ENCODE measurements around the gene CADM1.

The CADM1 gene

DNA sequence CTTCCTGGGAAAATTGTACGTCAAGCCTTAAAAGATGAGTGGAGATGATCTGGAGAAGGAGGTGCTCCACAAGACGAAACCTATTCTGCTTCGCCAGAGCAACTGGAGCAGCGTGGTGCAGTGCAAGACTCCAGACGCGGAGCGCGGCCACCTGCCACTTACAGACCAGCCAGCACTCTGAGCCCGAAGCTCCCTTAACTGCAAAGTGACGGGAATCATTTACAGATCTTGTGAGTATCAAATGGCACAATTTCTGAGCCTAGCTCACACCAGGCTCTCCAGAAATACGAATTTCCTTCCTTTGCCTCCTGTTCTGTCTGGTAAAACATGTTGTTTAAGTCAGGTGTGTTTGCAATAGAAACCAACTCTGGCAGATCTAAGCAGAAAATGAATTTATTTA is 369.3 kb downstream of the CADM1 start:
- Histone ChIP-seq H3K27ac (ENCODE audit: low read depth, low read length) (no peak overlapping the region), H3K27me3 (ENCODE audit: control insufficient read depth, insufficient read depth, low read length) (no peaks in the 10 kb centered on the region), H3K9ac (ENCODE audit: low read depth, low read length) (no peak overlapping the region), H3K9me3 (ENCODE audit: control insufficient read depth, insufficient read depth, low read length) (no peaks in the 10 kb centered on the region), H3K4me1 (ENCODE audit: control insufficient read depth, insufficient read depth, low read length) (no peaks in the 10 kb centered on the region), H3K4me3 (ENCODE audit: low read depth, low read length) (no peak overlapping the region), H3K36me3 (ENCODE audit: control insufficient read depth, insufficient read depth, low read length) (no peaks in the 10 kb centered on the region)

DNA sequence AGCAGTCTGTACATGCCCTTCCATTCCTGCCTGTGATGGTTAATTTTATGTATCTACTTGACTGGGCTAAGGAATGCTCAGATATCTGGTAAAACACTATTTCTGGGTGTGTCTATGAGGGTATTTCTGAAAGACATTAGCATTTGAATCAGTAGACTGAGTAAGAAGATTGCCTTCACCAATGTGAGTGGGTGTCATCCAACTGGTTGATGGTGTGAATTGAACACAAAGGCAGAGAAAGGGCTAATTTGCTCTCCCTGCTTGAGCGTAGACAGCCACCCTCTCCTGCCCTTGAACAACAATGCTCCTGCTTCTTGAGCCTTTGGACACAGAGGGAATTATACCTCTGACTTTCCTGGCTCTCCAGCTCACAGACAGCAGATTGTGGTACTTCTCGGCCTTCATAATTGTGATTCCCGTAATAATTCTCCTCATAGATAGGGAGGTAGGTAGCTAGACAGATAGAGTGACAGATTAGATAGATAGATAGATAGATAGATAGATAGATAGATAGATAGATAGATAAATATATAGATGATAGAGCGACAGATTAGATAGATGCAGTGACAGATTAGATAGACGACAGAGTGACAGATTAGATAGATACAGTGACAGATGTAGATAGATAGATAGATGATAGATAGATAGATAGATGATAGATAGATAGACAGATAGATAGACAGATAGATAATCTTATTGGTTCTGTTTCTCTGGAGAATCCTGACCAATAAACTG is 370.6 kb downstream of the CADM1 start:
- Histone ChIP-seq H3K4me1 (ENCODE audit: control insufficient read depth, insufficient read depth, low read length) (no peaks in the 10 kb centered on the region), H3K27ac (ENCODE audit: low read depth, low read length) (no peak overlapping the region), H3K27me3 (ENCODE audit: control insufficient read depth, insufficient read depth, low read length) (no peaks in the 10 kb centered on the region), H3K4me3 (ENCODE audit: low read depth, low read length) (no peak overlapping the region), H3K9me3 (ENCODE audit: control insufficient read depth, insufficient read depth, low read length) (no peaks in the 10 kb centered on the region), H3K9ac (ENCODE audit: low read depth, low read length) (no peak overlapping the region), H3K36me3 (ENCODE audit: control insufficient read depth, insufficient read depth, low read length) (no peaks in the 10 kb centered on the region)

DNA sequence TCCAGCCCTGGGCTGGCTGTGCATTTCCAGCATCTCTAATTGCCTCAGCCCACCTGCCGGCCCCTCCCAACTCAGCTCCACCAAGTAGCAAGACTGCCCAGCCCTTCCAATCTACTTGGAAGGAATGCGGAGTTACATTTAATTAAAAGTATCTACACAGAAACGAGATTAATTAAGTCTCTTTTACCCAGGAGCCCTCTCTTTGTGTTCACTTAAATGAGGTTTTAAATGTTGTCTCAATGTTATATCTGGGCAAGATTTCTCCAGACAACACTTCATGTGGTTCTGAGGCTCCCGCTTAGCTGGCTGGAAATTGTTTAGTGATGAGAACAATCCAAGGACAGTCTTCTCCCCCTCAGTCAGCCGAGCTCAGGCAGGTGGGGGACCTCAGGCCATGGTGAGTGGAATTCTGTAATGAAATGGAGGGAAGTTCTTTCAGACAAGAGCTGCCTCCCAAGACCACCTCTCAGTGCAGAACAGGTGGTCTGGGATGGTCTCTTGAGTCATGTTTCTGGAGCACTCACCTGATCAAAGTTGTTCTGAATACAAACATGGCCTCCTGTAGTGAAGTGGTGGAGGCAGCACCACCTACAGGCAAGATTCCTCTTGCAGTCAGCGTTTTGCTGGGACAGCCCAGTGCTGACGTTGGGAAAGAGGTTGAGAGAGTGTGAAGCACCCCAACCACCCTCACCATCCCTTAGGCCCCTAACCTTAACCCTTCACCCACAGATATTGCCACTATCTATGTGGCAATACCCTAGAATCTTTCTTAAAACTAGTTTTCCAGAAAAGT is 371.6 kb downstream of the CADM1 start:
- H3K9ac ChIP-seq (ENCODE audit: low read depth, low read length), result no peak overlapping the region
- no peak overlapping the region for H3K27ac ChIP-seq (ENCODE audit: low read depth, low read length)
- H3K4me1 ChIP-seq (ENCODE audit: control insufficient read depth, insufficient read depth, low read length), result no peaks in the 10 kb centered on the region
- H3K36me3 ChIP-seq (ENCODE audit: control insufficient read depth, insufficient read depth, low read length), result no peaks in the 10 kb centered on the region
- no peak overlapping the region for H3K4me3 ChIP-seq (ENCODE audit: low read depth, low read length)
- H3K9me3 ChIP-seq (ENCODE audit: control insufficient read depth, insufficient read depth, low read length), result no peaks in the 10 kb centered on the region
- H3K27me3 ChIP-seq (ENCODE audit: control insufficient read depth, insufficient read depth, low read length), result no peaks in the 10 kb centered on the region

DNA sequence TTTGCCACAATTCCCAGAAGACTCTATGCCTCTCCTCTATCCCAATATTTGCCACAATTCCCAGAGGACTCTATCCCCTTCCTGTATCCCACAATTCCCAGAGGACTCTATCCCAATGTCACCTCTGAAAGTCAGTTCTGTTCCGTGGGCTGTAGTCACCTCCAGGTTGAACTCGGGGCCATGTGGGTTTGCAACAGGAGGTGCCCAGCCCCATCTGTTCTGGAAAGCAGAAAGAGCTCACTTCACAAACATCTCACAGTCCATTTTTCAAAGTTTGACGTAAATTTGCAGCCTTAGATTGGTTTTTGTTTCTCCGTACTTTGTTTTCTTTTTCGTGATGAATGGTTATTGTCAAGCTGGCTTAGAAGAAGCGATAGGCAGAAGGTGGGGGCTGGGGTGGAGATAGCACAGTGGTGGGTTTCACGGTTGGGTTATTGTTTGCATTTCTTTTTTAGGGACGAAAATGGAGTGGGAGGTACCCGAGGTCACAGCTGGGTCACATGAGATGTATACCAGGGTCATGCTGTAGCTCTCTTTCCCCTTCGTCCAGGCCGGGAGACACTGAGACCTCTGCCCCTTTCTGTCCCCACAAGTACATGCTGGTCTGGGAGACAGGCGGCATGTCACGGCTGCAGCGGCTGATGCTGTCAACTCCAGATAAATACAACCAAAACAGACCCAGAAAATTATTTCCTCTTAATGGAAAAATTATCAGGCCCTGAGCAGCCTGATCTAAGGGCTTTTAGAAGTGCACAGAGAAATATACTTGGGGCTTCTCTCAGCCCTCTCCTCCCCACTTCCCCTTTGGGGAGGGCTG is 374.5 kb downstream of the CADM1 start:
- H3K9ac ChIP-seq (ENCODE audit: low read depth, low read length), result no peak overlapping the region
- H3K27ac ChIP-seq (ENCODE audit: low read depth, low read length), result no peak overlapping the region
- no peak overlapping the region for H3K4me3 ChIP-seq (ENCODE audit: low read depth, low read length)
- no peaks in the 10 kb centered on the region for H3K27me3 ChIP-seq (ENCODE audit: control insufficient read depth, insufficient read depth, low read length)
- H3K36me3 ChIP-seq (ENCODE audit: control insufficient read depth, insufficient read depth, low read length), result no peaks in the 10 kb centered on the region
- H3K4me1 ChIP-seq (ENCODE audit: control insufficient read depth, insufficient read depth, low read length), result no peaks in the 10 kb centered on the region; the same call in 1 of the 2 replicates
- no peaks in the 10 kb centered on the region for H3K9me3 ChIP-seq (ENCODE audit: control insufficient read depth, insufficient read depth, low read length)

DNA sequence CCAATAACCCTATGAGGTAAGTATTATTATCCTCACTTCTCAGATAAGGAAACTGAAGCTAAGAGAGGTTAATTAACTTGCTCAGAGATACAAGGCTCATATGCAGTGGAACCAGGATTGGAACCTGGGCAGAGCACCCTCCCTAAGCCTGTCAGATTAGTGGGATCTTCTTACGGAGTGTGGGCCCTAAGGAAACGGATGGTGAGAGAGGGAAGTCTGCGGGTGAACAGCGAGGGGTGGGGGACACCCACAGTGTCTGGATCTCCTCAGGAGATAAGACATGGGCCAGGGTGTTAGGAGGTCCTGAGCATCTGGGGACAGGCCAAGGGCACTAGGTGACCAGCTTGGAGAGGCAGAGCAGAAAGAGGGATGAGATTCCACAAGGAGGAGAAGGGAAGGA is 376.0 kb downstream of the CADM1 start:
- H3K27ac ChIP-seq (ENCODE audit: low read depth, low read length), result no peak overlapping the region
- no peaks in the 10 kb centered on the region for H3K27me3 ChIP-seq (ENCODE audit: control insufficient read depth, insufficient read depth, low read length)
- no peaks in the 10 kb centered on the region for H3K36me3 ChIP-seq (ENCODE audit: control insufficient read depth, insufficient read depth, low read length)
- no peak overlapping the region for H3K4me3 ChIP-seq (ENCODE audit: low read depth, low read length)
- peaks cover 5% of the 10 kb centered on the region; the same call in 1 of the 2 replicates for H3K4me1 ChIP-seq (ENCODE audit: control insufficient read depth, insufficient read depth, low read length)
- H3K9ac ChIP-seq (ENCODE audit: low read depth, low read length), result no peak overlapping the region
- no peaks in the 10 kb centered on the region for H3K9me3 ChIP-seq (ENCODE audit: control insufficient read depth, insufficient read depth, low read length)

DNA sequence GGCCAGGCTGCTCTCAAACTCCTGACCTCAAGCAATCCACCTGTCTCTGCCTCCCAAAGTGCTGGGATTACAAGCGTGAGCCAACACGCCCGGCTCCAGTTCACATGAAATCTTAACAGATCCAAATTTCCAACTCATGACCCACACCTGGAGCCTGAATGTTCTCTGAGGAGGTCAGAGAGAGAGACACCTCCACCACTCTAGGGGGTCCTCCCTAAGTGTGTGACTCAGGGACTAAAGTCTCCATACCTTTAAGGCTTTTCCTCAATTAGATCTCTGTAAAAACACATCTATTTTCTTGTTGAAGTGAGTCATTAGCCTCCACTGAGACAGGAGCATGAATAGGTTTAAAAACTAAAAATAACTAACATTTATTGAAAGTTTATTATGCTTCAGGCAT is 376.4 kb downstream of the CADM1 start:
- Histone ChIP-seq H3K27me3 (ENCODE audit: control insufficient read depth, insufficient read depth, low read length) (no peaks in the 10 kb centered on the region), H3K27ac (ENCODE audit: low read depth, low read length) (no peak overlapping the region), H3K4me1 (ENCODE audit: control insufficient read depth, insufficient read depth, low read length) (peaks cover 5% of the 10 kb centered on the region; the same call in 1 of the 2 replicates), H3K9ac (ENCODE audit: low read depth, low read length) (no peak overlapping the region), H3K36me3 (ENCODE audit: control insufficient read depth, insufficient read depth, low read length) (no peaks in the 10 kb centered on the region), H3K4me3 (ENCODE audit: low read depth, low read length) (no peak overlapping the region), H3K9me3 (ENCODE audit: control insufficient read depth, insufficient read depth, low read length) (no peaks in the 10 kb centered on the region)

DNA sequence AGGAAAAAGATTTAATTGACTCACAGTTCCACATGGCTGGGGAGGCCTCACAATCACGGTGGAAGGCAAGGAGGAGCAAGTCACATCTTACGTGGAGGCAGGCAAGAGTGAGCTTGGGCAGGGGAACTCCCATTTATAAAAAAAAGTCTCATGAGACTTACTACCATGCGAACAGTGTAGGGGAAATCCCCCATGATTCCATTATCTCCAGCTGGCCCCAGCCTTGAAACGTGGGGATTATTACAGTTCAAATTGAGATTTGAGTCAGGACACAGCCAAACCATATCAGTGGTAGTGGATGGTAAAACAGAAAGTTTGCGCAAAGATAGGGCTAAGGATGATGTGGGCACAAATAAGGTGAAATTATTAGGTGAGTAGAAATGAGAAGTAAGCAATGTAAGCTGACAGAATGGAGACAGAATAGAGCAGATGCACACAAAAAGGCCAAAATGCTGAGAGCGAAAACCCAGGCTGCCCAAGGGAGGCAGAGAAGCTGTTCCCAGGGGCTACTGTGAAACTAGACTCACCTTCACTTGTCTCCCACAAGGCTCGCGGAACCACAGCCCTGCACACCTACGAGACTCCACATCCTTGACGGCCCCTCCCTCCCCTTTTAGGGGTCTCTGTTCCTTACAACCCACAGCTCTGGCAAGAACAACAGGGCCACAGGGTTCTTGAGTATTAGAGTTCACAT is 377.6 kb downstream of the CADM1 start:
- H3K4me3 ChIP-seq (ENCODE audit: low read depth, low read length), result no peak overlapping the region
- peaks cover 5% of the 10 kb centered on the region; the same call in 1 of the 2 replicates for H3K4me1 ChIP-seq (ENCODE audit: control insufficient read depth, insufficient read depth, low read length)
- no peak overlapping the region for H3K27ac ChIP-seq (ENCODE audit: low read depth, low read length)

DNA sequence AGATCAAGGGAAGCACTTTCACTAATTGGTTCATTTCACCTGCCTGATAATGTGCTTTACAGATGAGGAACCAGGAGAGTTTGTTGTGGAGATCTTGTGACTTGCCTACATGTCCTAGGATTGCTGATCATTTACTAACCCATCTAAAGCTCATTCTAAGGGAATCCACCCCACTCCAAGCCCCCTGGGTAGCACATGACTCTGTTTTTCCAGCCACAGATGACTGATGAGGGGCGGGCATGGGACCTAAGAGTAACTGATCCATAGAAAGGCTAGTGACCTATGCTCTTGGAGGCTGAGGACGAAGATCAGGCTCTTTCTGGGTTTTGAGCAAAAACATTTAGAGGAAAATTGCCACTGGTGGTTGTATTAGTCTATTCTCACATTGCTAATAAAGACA is 378.1 kb downstream of the CADM1 start:
- Histone ChIP-seq H3K9ac (ENCODE audit: low read depth, low read length) (no peak overlapping the region), H3K27ac (ENCODE audit: low read depth, low read length) (no peak overlapping the region), H3K4me1 (ENCODE audit: control insufficient read depth, insufficient read depth, low read length) (peaks cover 5% of the 10 kb centered on the region; the same call in 1 of the 2 replicates), H3K4me3 (ENCODE audit: low read depth, low read length) (no peak overlapping the region), H3K36me3 (ENCODE audit: control insufficient read depth, insufficient read depth, low read length) (no peaks in the 10 kb centered on the region), H3K9me3 (ENCODE audit: control insufficient read depth, insufficient read depth, low read length) (no peaks in the 10 kb centered on the region), H3K27me3 (ENCODE audit: control insufficient read depth, insufficient read depth, low read length) (no peaks in the 10 kb centered on the region)

More for the DNA sequence above, 377.6 kb downstream of the CADM1 start:
- Histone ChIP-seq H3K36me3 (ENCODE audit: control insufficient read depth, insufficient read depth, low read length) (no peaks in the 10 kb centered on the region), H3K9ac (ENCODE audit: low read depth, low read length) (no peak overlapping the region), H3K9me3 (ENCODE audit: control insufficient read depth, insufficient read depth, low read length) (no peaks in the 10 kb centered on the region), H3K27me3 (ENCODE audit: control insufficient read depth, insufficient read depth, low read length) (no peaks in the 10 kb centered on the region)

DNA sequence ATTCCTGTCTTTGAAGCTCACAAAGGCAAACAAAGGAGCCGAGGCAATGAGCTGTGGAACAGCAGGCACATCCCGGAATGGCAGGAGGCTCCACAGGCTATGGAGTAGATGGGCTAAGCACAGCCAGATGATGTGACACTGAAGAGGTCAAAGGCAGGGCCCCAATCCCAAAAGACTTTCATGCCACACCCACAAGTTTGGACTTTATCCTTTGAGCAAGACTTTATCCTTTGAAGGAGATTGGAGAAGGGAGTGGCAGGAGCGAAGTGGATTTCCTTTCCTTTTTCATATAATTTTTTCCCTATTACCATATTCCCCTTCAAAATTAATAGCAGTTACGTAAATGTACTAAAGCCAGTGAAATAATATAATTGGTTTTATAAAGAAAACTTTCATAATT is 379.4 kb downstream of the CADM1 start:
- Histone ChIP-seq H3K9ac (ENCODE audit: low read depth, low read length) (no peak overlapping the region), H3K9me3 (ENCODE audit: control insufficient read depth, insufficient read depth, low read length) (no peaks in the 10 kb centered on the region), H3K36me3 (ENCODE audit: control insufficient read depth, insufficient read depth, low read length) (no peaks in the 10 kb centered on the region), H3K27ac (ENCODE audit: low read depth, low read length) (no peak overlapping the region), H3K4me3 (ENCODE audit: low read depth, low read length) (no peak overlapping the region), H3K4me1 (ENCODE audit: control insufficient read depth, insufficient read depth, low read length) (peaks cover 5% of the 10 kb centered on the region; the same call in 1 of the 2 replicates), H3K27me3 (ENCODE audit: control insufficient read depth, insufficient read depth, low read length) (no peaks in the 10 kb centered on the region)

DNA sequence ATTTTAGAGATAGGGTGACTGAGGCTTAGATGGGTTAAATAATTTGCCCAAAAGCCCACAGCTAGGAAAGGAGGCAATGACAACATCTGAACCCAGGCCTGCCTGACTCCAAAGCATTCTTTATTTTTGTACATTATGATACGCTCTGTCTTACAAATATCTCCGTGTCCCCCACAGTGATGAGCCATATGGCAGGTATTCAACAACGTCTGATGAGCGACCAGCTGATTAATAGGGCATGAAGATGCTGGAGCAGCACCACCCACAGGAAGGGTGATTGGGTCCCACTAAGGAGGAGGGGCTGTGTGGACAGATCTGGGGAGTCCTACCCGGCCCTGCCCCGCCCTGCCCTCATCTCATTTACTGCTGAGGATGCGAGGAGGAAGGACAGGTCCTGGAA is 380.6 kb downstream of the CADM1 start:
- Histone ChIP-seq H3K27me3 (ENCODE audit: control insufficient read depth, insufficient read depth, low read length) (no peaks in the 10 kb centered on the region), H3K27ac (ENCODE audit: low read depth, low read length) (no peak overlapping the region), H3K9me3 (ENCODE audit: control insufficient read depth, insufficient read depth, low read length) (no peaks in the 10 kb centered on the region), H3K9ac (ENCODE audit: low read depth, low read length) (no peak overlapping the region), H3K36me3 (ENCODE audit: control insufficient read depth, insufficient read depth, low read length) (no peaks in the 10 kb centered on the region), H3K4me1 (ENCODE audit: control insufficient read depth, insufficient read depth, low read length) (peaks cover 9% of the 10 kb centered on the region), H3K4me3 (ENCODE audit: low read depth, low read length) (no peak overlapping the region)
